ENCODE results near the gene KPNA3.

DNA sequence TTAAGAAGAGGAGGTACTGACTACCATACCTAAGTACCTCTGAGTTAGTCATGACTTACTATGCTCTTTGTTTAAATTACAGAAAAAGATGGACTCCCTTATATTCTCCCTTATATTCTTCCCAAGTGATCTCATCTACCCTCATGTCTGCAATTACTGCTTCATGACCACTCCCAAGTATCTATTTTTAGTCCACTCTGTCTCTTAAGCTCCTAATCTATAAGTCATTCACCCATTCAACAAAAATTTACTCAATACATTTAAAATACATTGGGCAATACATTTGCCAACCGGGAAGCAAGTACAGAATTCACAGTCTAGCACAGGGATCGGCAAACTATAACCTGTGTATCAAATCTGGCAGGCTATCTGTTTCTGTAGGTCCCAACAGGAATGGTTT, 42.6 kb downstream of the KPNA3 start:
- TF ChIP-seq, protein P1, sequence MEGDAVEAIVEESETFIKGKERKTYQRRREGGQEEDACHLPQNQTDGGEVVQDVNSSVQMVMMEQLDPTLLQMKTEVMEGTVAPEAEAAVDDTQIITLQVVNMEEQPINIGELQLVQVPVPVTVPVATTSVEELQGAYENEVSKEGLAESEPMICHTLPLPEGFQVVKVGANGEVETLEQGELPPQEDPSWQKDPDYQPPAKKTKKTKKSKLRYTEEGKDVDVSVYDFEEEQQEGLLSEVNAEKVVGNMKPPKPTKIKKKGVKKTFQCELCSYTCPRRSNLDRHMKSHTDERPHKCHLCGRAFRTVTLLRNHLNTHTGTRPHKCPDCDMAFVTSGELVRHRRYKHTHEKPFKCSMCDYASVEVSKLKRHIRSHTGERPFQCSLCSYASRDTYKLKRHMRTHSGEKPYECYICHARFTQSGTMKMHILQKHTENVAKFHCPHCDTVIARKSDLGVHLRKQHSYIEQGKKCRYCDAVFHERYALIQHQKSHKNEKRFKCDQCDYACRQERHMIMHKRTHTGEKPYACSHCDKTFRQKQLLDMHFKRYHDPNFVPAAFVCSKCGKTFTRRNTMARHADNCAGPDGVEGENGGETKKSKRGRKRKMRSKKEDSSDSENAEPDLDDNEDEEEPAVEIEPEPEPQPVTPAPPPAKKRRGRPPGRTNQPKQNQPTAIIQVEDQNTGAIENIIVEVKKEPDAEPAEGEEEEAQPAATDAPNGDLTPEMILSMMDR (IDR thresholded peaks at IDR 0.05) = no peak
- TF ChIP-seq POLR2A (IDR thresholded peaks at IDR 0.05; ENCODE audit: low read depth) (no peak), POLR2AphosphoS5 (IDR thresholded peaks at IDR 0.05) (no peak), EP300 (IDR thresholded peaks at IDR 0.05) (no peak)

Measured in esophagus muscularis mucosa (tissue), 4 donors.